ENCODE data around the gene CSMD2. TPM values are rescaled to one million over a fixed set of nuclear protein-coding genes. Genes with fewer than 3 reads are reported as not detected.

The CSMD2 gene
- total RNA-seq, 2 experiments from 2014 or later, result not detected

DNA sequence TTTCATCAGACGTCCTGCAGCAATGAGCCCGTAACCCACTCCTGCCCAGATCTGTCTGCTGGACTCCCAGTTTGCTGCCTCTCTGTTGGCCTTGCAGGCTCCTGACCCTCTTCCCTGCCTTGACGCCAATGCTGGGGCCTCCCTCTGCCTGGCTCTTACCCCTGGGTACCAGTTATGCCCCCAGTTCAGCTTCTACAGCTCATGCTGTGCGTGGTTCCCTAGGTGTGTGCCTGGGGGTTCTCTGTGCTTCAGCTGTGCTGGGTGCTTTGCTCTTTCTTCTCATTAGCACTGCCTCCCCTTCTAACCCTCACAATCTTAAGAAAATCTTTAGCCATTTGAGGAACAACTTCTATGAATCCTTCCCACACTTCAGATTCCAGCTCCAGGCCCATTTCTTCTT lies 541.2 kb downstream of the CSMD2 start:
- TF ChIP-seq, protein P1, sequence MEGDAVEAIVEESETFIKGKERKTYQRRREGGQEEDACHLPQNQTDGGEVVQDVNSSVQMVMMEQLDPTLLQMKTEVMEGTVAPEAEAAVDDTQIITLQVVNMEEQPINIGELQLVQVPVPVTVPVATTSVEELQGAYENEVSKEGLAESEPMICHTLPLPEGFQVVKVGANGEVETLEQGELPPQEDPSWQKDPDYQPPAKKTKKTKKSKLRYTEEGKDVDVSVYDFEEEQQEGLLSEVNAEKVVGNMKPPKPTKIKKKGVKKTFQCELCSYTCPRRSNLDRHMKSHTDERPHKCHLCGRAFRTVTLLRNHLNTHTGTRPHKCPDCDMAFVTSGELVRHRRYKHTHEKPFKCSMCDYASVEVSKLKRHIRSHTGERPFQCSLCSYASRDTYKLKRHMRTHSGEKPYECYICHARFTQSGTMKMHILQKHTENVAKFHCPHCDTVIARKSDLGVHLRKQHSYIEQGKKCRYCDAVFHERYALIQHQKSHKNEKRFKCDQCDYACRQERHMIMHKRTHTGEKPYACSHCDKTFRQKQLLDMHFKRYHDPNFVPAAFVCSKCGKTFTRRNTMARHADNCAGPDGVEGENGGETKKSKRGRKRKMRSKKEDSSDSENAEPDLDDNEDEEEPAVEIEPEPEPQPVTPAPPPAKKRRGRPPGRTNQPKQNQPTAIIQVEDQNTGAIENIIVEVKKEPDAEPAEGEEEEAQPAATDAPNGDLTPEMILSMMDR (conservative IDR thresholded peaks at IDR 0.05; ENCODE audit: low read length), result no peak
- TF ChIP-seq EZH2phosphoT487 (IDR thresholded peaks at IDR 0.05; ENCODE audit: borderline replicate concordance, low read depth, low read length), result no peak
- no peaks in the 10 kb centered on the region for H3K9me2 ChIP-seq (ENCODE audit: insufficient read depth, low read length)
- no peak overlapping the region for H3K27ac ChIP-seq (ENCODE audit: low read depth, low read length, poor library complexity, severe bottlenecking)
- no peak for DNase-seq (ENCODE audit: low spot score)
- no peak overlapping the region for H3K4me3 ChIP-seq (ENCODE audit: low read depth, low read length, poor library complexity, severe bottlenecking)
- CTCF ChIA-PET (ENCODE audit: unreplicated experiment), result no interaction called here
- POLR2A ChIA-PET, result no interaction called here
- H4K20me1 ChIP-seq (ENCODE audit: insufficient read depth, low read length), result no peaks in the 10 kb centered on the region
- H3K36me3 ChIP-seq (ENCODE audit: insufficient read depth, low read length), result no peaks in the 10 kb centered on the region
- intact Hi-C loops (cut with micrococcal nuclease; ENCODE audit: unreplicated experiment), result no loop called here
- H2AFZ ChIP-seq (ENCODE audit: low read length), result no peak overlapping the region
- H3K9me3 ChIP-seq (ENCODE audit: low read length), result no peaks in the 10 kb centered on the region
- BruUV-seq (replicated peaks), result no TSS peak
- H3K4me1 ChIP-seq (ENCODE audit: insufficient read depth, low read length, poor library complexity, severe bottlenecking), result no peaks in the 10 kb centered on the region
- no peaks in the 10 kb centered on the region for H3K79me2 ChIP-seq (ENCODE audit: insufficient read depth, low read depth, low read length)
- no peak overlapping the region for H3K4me2 ChIP-seq (ENCODE audit: low read length)

DNA sequence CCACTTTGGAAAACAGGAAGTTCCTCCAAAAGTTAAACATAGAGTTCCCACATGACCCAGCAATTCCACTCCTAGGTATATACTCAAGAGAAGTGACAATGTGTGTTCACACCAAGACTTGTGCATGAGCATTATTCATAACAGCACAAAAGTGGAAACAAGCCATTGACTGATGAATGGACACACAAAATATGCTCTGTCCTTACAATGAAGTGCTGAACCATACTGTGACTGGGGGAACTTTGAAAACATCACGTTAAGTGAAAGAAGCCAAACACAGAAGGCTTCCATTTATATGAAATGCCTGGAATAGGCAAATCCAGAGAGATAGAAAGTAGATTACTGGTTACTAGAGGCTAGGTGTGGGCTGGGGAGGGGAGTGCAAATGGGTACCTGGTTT lies 542.3 kb downstream of the CSMD2 start:
- no peak for DNase-seq (ENCODE audit: low spot score)
- CTCF ChIA-PET (ENCODE audit: unreplicated experiment), result no interaction called here
- Histone ChIP-seq H3K4me1 (ENCODE audit: insufficient read depth, low read length, poor library complexity, severe bottlenecking) (no peaks in the 10 kb centered on the region), H4K20me1 (ENCODE audit: insufficient read depth, low read length) (no peaks in the 10 kb centered on the region), H3K79me2 (ENCODE audit: insufficient read depth, low read depth, low read length) (no peaks in the 10 kb centered on the region), H3K4me3 (ENCODE audit: low read depth, low read length, poor library complexity, severe bottlenecking) (no peak overlapping the region), H2AFZ (ENCODE audit: low read length) (no peak overlapping the region), H3K9me3 (ENCODE audit: low read length) (no peaks in the 10 kb centered on the region), H3K27ac (ENCODE audit: low read depth, low read length, poor library complexity, severe bottlenecking) (no peak overlapping the region), H3K4me2 (ENCODE audit: low read length) (no peak overlapping the region), H3K36me3 (ENCODE audit: insufficient read depth, low read length) (no peaks in the 10 kb centered on the region), H3K9me2 (ENCODE audit: insufficient read depth, low read length) (no peaks in the 10 kb centered on the region)
- intact Hi-C loops (cut with micrococcal nuclease; ENCODE audit: unreplicated experiment), result no loop called here
- BruUV-seq (replicated peaks), result no TSS peak
- TF ChIP-seq, protein P1 (conservative IDR thresholded peaks at IDR 0.05; ENCODE audit: low read length), result no peak
- TF ChIP-seq EZH2phosphoT487 (IDR thresholded peaks at IDR 0.05; ENCODE audit: borderline replicate concordance, low read depth, low read length), result no peak
- POLR2A ChIA-PET, result no interaction called here

DNA sequence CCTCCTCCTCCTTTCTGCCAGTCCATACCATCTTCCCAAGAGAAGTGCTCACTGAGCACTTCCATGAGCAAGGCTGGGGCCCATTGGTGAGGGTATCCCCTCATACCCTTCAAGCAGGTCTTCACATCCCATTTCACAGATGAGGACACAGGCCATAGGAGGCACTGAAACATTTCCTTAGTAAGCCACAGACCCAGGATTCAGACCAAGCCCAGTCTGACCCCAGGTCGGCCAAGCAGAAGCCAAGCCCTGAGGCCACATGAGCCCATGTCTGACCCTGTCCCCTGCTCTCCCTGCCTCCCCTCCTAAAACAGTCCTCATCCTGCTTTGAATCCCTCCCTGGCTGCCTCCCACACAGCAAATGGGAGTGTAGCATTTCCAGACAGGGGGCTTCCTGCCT lies 546.4 kb downstream of the CSMD2 start:
- Histone ChIP-seq H3K9me3 (ENCODE audit: low read length) (no peaks in the 10 kb centered on the region), H3K27ac (ENCODE audit: low read depth, low read length, poor library complexity, severe bottlenecking) (no peak overlapping the region), H3K36me3 (ENCODE audit: insufficient read depth, low read length) (no peaks in the 10 kb centered on the region), H3K4me2 (ENCODE audit: low read length) (no peak overlapping the region), H4K20me1 (ENCODE audit: insufficient read depth, low read length) (no peaks in the 10 kb centered on the region), H3K4me3 (ENCODE audit: low read depth, low read length, poor library complexity, severe bottlenecking) (no peak overlapping the region), H3K4me1 (ENCODE audit: insufficient read depth, low read length, poor library complexity, severe bottlenecking) (no peaks in the 10 kb centered on the region), H3K79me2 (ENCODE audit: insufficient read depth, low read depth, low read length) (no peaks in the 10 kb centered on the region), H2AFZ (ENCODE audit: low read length) (no peak overlapping the region), H3K9me2 (ENCODE audit: insufficient read depth, low read length) (no peaks in the 10 kb centered on the region)
- intact Hi-C loops (cut with micrococcal nuclease; ENCODE audit: unreplicated experiment), result loop anchor here (10.0 kb wide), 1 partner anchor 324 kb away; no protein-coding TSS in a partner anchor
- POLR2A ChIA-PET, result no interaction called here
- CTCF ChIA-PET (ENCODE audit: unreplicated experiment), result no interaction called here
- TF ChIP-seq, protein P1 (conservative IDR thresholded peaks at IDR 0.05; ENCODE audit: low read length), result no peak
- TF ChIP-seq EZH2phosphoT487 (IDR thresholded peaks at IDR 0.05; ENCODE audit: borderline replicate concordance, low read depth, low read length), result no peak
- no TSS peak for BruUV-seq (replicated peaks)
- no peak for DNase-seq (ENCODE audit: low spot score)
